Prostate gland (tissue), 2 donors: ENCODE measurements around the gene POLA2.
A peak's percentile ranks its signal among the peaks of the same experiment; 100 is the strongest.

Experiments
- CTCF ChIP-seq, 4 experiments: fragments of 200-600 bp in 2 of 4; fragments of 450-650 bp in 2 of 4; sonication (generic) in 2 of 4; IDR thresholded peaks; 1 replicate in 3 of 4; 2 replicates in 1 of 4; pipeline ENCODE4 v1.5.1; 2016 to 2019; ENCODE audit warnings: antibody characterized with exemption in 4 of 4, mild to moderate bottlenecking in 2 of 4, moderate library complexity in 2 of 4
- POLR2A ChIP-seq: fragments of 450-650 bp; IDR thresholded peaks from one replicate; pipeline ENCODE4 v1.6.1; 2016; ENCODE audit warnings: antibody characterized with exemption, mild to moderate bottlenecking
- POLR2AphosphoS5 ChIP-seq: sonication (generic); formaldehyde crosslinking; IDR thresholded peaks from one replicate; pipeline ENCODE4 v1.6.1; 2017; ENCODE audit warnings: antibody characterized with exemption

GRCh38 chr11:65298655-65299179, 37.0 kb downstream of the POLA2 start:
- TF ChIP-seq POLR2A (no peak), CTCF (IDR thresholded peaks at IDR 0.05) (no peak), POLR2AphosphoS5 (peak; percentile 16)
